ENCODE data around the gene C1orf167. TPM values are rescaled to one million over a fixed set of nuclear protein-coding genes. Genes with fewer than 3 reads are reported as not detected.

C1orf167 gene
- total and polyA plus RNA-seq, 2 experiments from 2014 or later, result 1.7 to 2.2 TPM

- Mint-ChIP-seq H3K36me3 (ENCODE audit: low read depth) (no peaks in the 10 kb centered on the region), H3K27ac (no peak overlapping the region), H3K4me3 (no peak overlapping the region), H3K27me3 (ENCODE audit: insufficient read depth, low read depth, poor library complexity) (peaks cover 4% of the 10 kb centered on the region), H3K9me3 (no peaks in the 10 kb centered on the region), H3K4me1 (peaks cover 44% of the 10 kb centered on the region)
- Histone ChIP-seq H3K9me2 (ENCODE audit: insufficient read depth) (no peaks in the 10 kb centered on the region), H3K4me1 (ENCODE audit: insufficient read depth) (peaks cover 35% of the 10 kb centered on the region), H4K20me1 (replicated peaks; ENCODE audit: insufficient read depth) (no peaks in the 10 kb centered on the region), H3K4me3 (no peak overlapping the region), H2AFZ (no peak overlapping the region), H3K4me2 (no peak overlapping the region), H3K36me3 (ENCODE audit: insufficient read depth) (no peaks in the 10 kb centered on the region; the same call in 1 of the 2 replicates), H3K27ac (ENCODE audit: low read depth) (no peak overlapping the region), H3K79me2 (replicated peaks; ENCODE audit: insufficient read depth) (no peaks in the 10 kb centered on the region), H3K27me3 (ENCODE audit: insufficient read depth) (no peaks in the 10 kb centered on the region), H3F3A (replicated peaks; ENCODE audit: low read depth) (peaks cover 10% of the 10 kb centered on the region; the same call in 1 of the 2 replicates)
- ATAC-seq (no peak), DNase-seq (ENCODE audit: low spot score) (no peak)
- no peak for TF ChIP-seq JUNB (IDR thresholded peaks at IDR 0.05; ENCODE audit: unreplicated experiment)
- TF ChIP-seq REST (IDR thresholded peaks at IDR 0.05; ENCODE audit: unreplicated experiment), result no peak
- TF ChIP-seq STAT1 (IDR thresholded peaks at IDR 0.05; ENCODE audit: unreplicated experiment), result no peak
Measured at GRCh38 chr1:11727119-11727518, 34.9 kb upstream of the C1orf167 start.

GRCh38 chr1:11728126-11728806 is 33.7 kb upstream of the C1orf167 start:
- DNase-seq (ENCODE audit: low spot score) (no peak), ATAC-seq (no peak)
- no peaks in the 10 kb centered on the region for H3K27me3 ChIP-seq (ENCODE audit: insufficient read depth)
- H2AFZ ChIP-seq, result no peak overlapping the region
- Mint-ChIP-seq H3K4me3 (no peak overlapping the region), H3K27me3 (ENCODE audit: insufficient read depth, low read depth, poor library complexity) (peaks cover 4% of the 10 kb centered on the region), H3K27ac (no peak overlapping the region), H3K9me3 (no peaks in the 10 kb centered on the region), H3K36me3 (ENCODE audit: low read depth) (no peaks in the 10 kb centered on the region), H3K4me1 (peaks cover 52% of the 10 kb centered on the region)
- TF ChIP-seq ETS1 (IDR thresholded peaks at IDR 0.05) (no peak), EZH2 (IDR thresholded peaks at IDR 0.05; ENCODE audit: low read depth, unreplicated experiment) (no peak), EZH2phosphoT487 (IDR thresholded peaks at IDR 0.05; ENCODE audit: unreplicated experiment) (no peak), STAT1 (IDR thresholded peaks at IDR 0.05; ENCODE audit: unreplicated experiment) (no peak), ZNF331 (CRISPR knock-in tag; IDR thresholded peaks at IDR 0.05; ENCODE audit: low read depth) (no peak), CREB1 (CRISPR knock-in tag; IDR thresholded peaks at IDR 0.05; ENCODE audit: low read depth) (no peak), JUNB (IDR thresholded peaks at IDR 0.05; ENCODE audit: unreplicated experiment) (no peak)
- H3F3A ChIP-seq (replicated peaks; ENCODE audit: low read depth), result peaks cover 10% of the 10 kb centered on the region; the same call in 1 of the 2 replicates
- H4K20me1 ChIP-seq (replicated peaks; ENCODE audit: insufficient read depth), result no peaks in the 10 kb centered on the region
- no peaks in the 10 kb centered on the region; the same call in 1 of the 2 replicates for H3K36me3 ChIP-seq (ENCODE audit: insufficient read depth)
- no peaks in the 10 kb centered on the region for H3K79me2 ChIP-seq (replicated peaks; ENCODE audit: insufficient read depth)
- no peak overlapping the region for H3K4me2 ChIP-seq
- H3K27ac ChIP-seq (ENCODE audit: low read depth), result no peak overlapping the region
- no peak overlapping the region for H3K4me3 ChIP-seq
- peaks cover 42% of the 10 kb centered on the region for H3K4me1 ChIP-seq (ENCODE audit: insufficient read depth)
- no peaks in the 10 kb centered on the region for H3K9me2 ChIP-seq (ENCODE audit: insufficient read depth)
